HFFc6 (cell line): ENCODE results near the gene CEP135. TPM values are rescaled to one million over a fixed set of nuclear protein-coding genes. Genes with fewer than 3 reads are reported as not detected.
"Not testable (repeated sequence)": the region's sequence is repeated elsewhere in the genome, so short reads cannot be mapped to it uniquely, and the experiment has no call there.

Experiments
- DNase-seq: peaks from one replicate; pipeline ENCODE4 v3.0.0-alpha.2; 2018
- H3K27ac Mint-ChIP-seq: 2 replicates; pipeline ENCODE4 v1.8.0; 2020; ENCODE audit warnings: mild to moderate bottlenecking, mixed read lengths
- H3K27me3 Mint-ChIP-seq: 2 replicates; pipeline ENCODE4 v1.8.0; 2021; ENCODE audit warnings: mild to moderate bottlenecking, moderate library complexity, mixed read lengths; ENCODE audit not compliant: insufficient read depth
- H3K36me3 Mint-ChIP-seq: 2 replicates; pipeline ENCODE4 v1.8.0; 2021; ENCODE audit warnings: low read depth, mixed read lengths
- H3K4me1 Mint-ChIP-seq: 2 replicates; pipeline ENCODE4 v1.8.0; 2020; ENCODE audit warnings: low read depth, mixed read lengths
- H3K4me3 Mint-ChIP-seq: 2 replicates; pipeline ENCODE4 v1.8.0; 2020; ENCODE audit warnings: mild to moderate bottlenecking, moderate library complexity, mixed read lengths
- H3K9me3 Mint-ChIP-seq: 2 replicates; pipeline ENCODE4 v1.8.0; 2020; ENCODE audit warnings: mild to moderate bottlenecking, mixed read lengths
- total RNA-seq, 6 experiments: library from RNA; stranded (reverse); fragmentation: NEBNext Ultra II Directional; extraction: Animal tissue kit (Norgen Biotek cat#: 25700); gene quantifications; 2 replicates in 1 of 6; 3 replicates in 5 of 6; pipeline ENCODE4 v1.2.3, GENCODE V29; 2021
- TF ChIP-seq, protein P1 (sequence below): fragments of 200-600 bp; sonication (generic); IDR thresholded peaks from 2 replicates; pipeline ENCODE4 v1.5.0; 2021; ENCODE audit warnings: antibody characterized with exemption, mild to moderate bottlenecking

The CEP135 gene
- total RNA-seq, 6 experiments from 2014 or later, result 4.3 to 7.0 (median 6.3) TPM

DNA sequence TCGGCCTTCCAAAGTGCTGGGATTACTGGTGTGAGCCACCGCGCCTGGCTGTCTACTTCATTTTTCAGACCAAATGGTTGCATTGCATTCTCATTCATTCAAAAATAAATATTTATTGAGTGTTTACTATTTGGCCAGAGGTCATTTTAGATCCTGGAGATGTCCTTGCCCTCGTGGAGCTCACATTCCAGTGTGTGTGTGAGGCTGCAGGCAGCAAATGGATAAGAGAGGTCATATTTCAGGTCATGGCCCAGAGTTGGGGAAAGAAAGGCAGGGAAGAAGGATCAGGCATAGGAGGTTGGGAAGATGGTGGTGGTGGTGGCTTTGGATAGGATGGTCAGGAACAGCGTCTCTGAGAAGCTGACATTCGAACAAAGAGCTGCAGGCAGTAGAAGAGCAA is 119.1 kb downstream of the CEP135 start:
- no peak for DNase-seq
- Mint-ChIP-seq H3K27ac (no peak overlapping the region), H3K9me3 (no peaks in the 10 kb centered on the region), H3K4me1 (no peaks in the 10 kb centered on the region), H3K4me3 (no peak overlapping the region), H3K36me3 (no peaks in the 10 kb centered on the region), H3K27me3 (peaks cover 8% of the 10 kb centered on the region)
- TF ChIP-seq, protein P1, sequence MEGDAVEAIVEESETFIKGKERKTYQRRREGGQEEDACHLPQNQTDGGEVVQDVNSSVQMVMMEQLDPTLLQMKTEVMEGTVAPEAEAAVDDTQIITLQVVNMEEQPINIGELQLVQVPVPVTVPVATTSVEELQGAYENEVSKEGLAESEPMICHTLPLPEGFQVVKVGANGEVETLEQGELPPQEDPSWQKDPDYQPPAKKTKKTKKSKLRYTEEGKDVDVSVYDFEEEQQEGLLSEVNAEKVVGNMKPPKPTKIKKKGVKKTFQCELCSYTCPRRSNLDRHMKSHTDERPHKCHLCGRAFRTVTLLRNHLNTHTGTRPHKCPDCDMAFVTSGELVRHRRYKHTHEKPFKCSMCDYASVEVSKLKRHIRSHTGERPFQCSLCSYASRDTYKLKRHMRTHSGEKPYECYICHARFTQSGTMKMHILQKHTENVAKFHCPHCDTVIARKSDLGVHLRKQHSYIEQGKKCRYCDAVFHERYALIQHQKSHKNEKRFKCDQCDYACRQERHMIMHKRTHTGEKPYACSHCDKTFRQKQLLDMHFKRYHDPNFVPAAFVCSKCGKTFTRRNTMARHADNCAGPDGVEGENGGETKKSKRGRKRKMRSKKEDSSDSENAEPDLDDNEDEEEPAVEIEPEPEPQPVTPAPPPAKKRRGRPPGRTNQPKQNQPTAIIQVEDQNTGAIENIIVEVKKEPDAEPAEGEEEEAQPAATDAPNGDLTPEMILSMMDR, result no peak

- not testable (repeated sequence) for H3K9me3 Mint-ChIP-seq, H3K4me3 Mint-ChIP-seq, H3K4me1 Mint-ChIP-seq, DNase-seq, H3K36me3 Mint-ChIP-seq, H3K27ac Mint-ChIP-seq
- peaks cover 12% of the 10 kb centered on the region for H3K27me3 Mint-ChIP-seq
These were observed 124.0 kb downstream of the CEP135 start for GRCh38 chr4:56072730-56073129.

DNA sequence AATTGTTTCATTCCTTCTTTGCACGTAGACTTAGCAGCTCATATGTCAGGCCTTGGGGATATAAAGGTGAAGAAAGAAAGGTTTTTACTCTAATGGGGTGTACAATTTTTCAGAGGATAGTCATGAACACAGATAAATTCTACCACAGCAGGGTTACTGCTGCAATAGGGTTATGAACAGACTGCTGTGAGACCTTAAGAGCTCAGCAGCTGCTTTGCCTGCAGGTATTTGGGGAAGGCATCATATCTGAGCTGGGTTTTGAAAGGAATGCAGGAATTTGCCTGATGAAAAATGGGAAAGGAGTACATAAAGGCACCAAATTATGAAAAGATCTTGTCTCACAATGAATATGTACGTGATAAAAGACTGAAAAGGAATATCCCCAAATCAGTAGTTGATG is 128.9 kb downstream of the CEP135 start:
- Mint-ChIP-seq H3K9me3 (no peaks in the 10 kb centered on the region), H3K4me1 (no peaks in the 10 kb centered on the region), H3K27me3 (peaks cover 6% of the 10 kb centered on the region), H3K4me3 (no peak overlapping the region), H3K36me3 (no peaks in the 10 kb centered on the region), H3K27ac (no peak overlapping the region)
- TF ChIP-seq, protein P1, result no peak
- no peak for DNase-seq

GRCh38 chr4:56078866-56079265 is 130.1 kb downstream of the CEP135 start:
- no peak for DNase-seq
- Mint-ChIP-seq H3K36me3 (no peaks in the 10 kb centered on the region), H3K27me3 (peaks cover 3% of the 10 kb centered on the region), H3K4me3 (no peak overlapping the region), H3K4me1 (no peaks in the 10 kb centered on the region), H3K27ac (no peak overlapping the region), H3K9me3 (no peaks in the 10 kb centered on the region)
- TF ChIP-seq, protein P1, result no peak

DNA sequence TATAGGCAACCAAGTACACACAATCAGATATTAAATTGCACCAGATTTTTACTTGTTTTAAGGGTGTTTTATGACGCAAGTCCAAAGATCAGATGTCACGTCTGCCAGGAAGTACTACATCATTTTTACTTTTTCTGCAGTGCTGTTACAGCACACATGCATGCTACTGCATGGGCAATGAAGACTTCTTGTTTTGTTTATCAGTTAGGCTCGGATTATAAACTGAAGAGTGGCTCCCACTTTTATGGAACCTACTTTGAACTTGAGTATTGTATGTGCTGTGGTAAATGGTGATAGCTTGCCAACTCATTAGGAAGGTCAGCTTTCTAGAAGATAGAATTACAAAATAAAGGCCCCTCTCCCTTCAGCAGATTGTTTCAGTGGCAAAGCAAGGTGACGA is 131.6 kb downstream of the CEP135 start:
- no peaks in the 10 kb centered on the region for H3K4me1 Mint-ChIP-seq
- TF ChIP-seq, protein P1, result no peak
- H3K27me3 Mint-ChIP-seq, result peaks cover 3% of the 10 kb centered on the region
- no peak for DNase-seq
- no peaks in the 10 kb centered on the region for H3K36me3 Mint-ChIP-seq
- H3K4me3 Mint-ChIP-seq, result no peak overlapping the region
- H3K27ac Mint-ChIP-seq, result no peak overlapping the region
- no peaks in the 10 kb centered on the region for H3K9me3 Mint-ChIP-seq

DNA sequence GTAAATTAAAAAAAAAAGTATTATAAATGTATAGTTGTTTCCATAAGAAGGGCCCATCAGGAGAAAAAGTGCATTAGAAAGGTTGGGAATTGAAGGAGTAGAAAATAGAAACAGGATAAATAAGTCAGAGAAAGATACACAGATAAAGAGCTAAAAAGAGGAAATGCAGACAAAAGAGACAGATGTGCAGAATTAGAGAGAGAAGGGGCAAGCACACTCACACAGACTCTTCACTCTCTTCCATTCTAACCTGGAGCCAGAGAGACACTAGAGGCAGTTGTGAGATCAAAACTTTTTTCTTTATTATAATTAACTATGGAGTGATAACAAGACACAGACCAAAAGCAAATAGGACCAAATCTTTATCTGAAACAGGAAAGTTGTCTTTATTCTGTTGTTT is 134.1 kb downstream of the CEP135 start:
- no peaks in the 10 kb centered on the region for H3K4me1 Mint-ChIP-seq
- H3K4me3 Mint-ChIP-seq, result no peak overlapping the region
- H3K27ac Mint-ChIP-seq, result no peak overlapping the region
- no peaks in the 10 kb centered on the region for H3K36me3 Mint-ChIP-seq
- DNase-seq, result no peak
- TF ChIP-seq, protein P1, result no peak
- no peaks in the 10 kb centered on the region for H3K9me3 Mint-ChIP-seq
- H3K27me3 Mint-ChIP-seq, result peaks cover 2% of the 10 kb centered on the region; the same call in 1 of the 2 replicates

Other genes starting within 250 kb of the CEP135 start
- gene EXOC1L, start 129.2 kb upstream of the CEP135 start, total RNA-seq, result not detected
- gene EXOC1, start 95.3 kb upstream of the CEP135 start, total RNA-seq, result 10 to 100 TPM; 28.8 to 32.6 (median 31.4) TPM